HepG2 (cell line): Measurements from ENCODE around the gene DPH1. TPM values are rescaled to one million over a fixed set of nuclear protein-coding genes. Genes with fewer than 3 reads are reported as not detected.

ENCODE experiments used
- ATF3 ChIP-seq: sonication (generic); formaldehyde crosslinking; IDR thresholded peaks from 2 replicates; pipeline ENCODE4 v1.4.0; 2020; ENCODE audit warnings: missing genetic modification reagents
- DR1 ChIP-seq: sonication (generic); formaldehyde crosslinking; IDR thresholded peaks from 2 replicates; pipeline ENCODE4 v1.8.0; 2021; ENCODE audit warnings: mild to moderate bottlenecking, missing genetic modification reagents, inconsistent platforms
- IRX3 ChIP-seq: sonication (generic); formaldehyde crosslinking; IDR thresholded peaks from 2 replicates; pipeline ENCODE4 v1.8.1; 2023; ENCODE audit warnings: mild to moderate bottlenecking, low read depth, missing genetic modification reagents, borderline replicate concordance
- KDM6A ChIP-seq: IDR thresholded peaks from 2 replicates; pipeline ENCODE4 v1.6.1; 2016; ENCODE audit warnings: low read depth
- MIER3 ChIP-seq: IDR thresholded peaks from 2 replicates; pipeline ENCODE4 v1.6.1; 2016; ENCODE audit warnings: missing compliant biosample characterization, borderline replicate concordance
- NFYC ChIP-seq: IDR thresholded peaks from 2 replicates; pipeline ENCODE4 v1.6.1; 2016; ENCODE audit warnings: missing genetic modification reagents, missing compliant biosample characterization
- PATZ1 ChIP-seq: sonication (generic); formaldehyde crosslinking; IDR thresholded peaks from 2 replicates; pipeline ENCODE4 v1.4.0; 2020; ENCODE audit warnings: missing genetic modification reagents
- POLR2AphosphoS2 ChIP-seq: IDR thresholded peaks from 2 replicates; pipeline ENCODE4 v1.6.1; 2011; ENCODE audit warnings: low read depth, low read length, improper control_type of control experiment
- REST ChIP-seq, 2 experiments: IDR thresholded peaks; 2 replicates each; pipeline ENCODE4 v1.6.1; 2011 to 2012; ENCODE audit warnings: low read length in 2 of 2, borderline replicate concordance in 1 of 2, low read depth in 1 of 2, mild to moderate bottlenecking in 1 of 2, moderate library complexity in 1 of 2
- TOE1 ChIP-seq: sonication (generic); formaldehyde crosslinking; IDR thresholded peaks from 2 replicates; pipeline ENCODE4 v1.4.0; 2020; ENCODE audit warnings: mild to moderate bottlenecking, missing genetic modification reagents
- ZBTB14 ChIP-seq: sonication (generic); formaldehyde crosslinking; IDR thresholded peaks from 2 replicates; pipeline ENCODE4 v1.4.0; 2020; ENCODE audit warnings: missing genetic modification reagents
- ZNF275 ChIP-seq: sonication (generic); formaldehyde crosslinking; IDR thresholded peaks from 2 replicates; pipeline ENCODE4 v1.8.0; 2022; ENCODE audit warnings: missing genetic modification reagents, mild to moderate bottlenecking, inconsistent platforms, borderline replicate concordance
- ZNF589 ChIP-seq: sonication (generic); formaldehyde crosslinking; conservative IDR thresholded peaks from 2 replicates; pipeline ENCODE4 v1.8.0; 2022; ENCODE audit warnings: mild to moderate bottlenecking, moderate library complexity, missing genetic modification reagents
- ZNF782 ChIP-seq: sonication (generic); formaldehyde crosslinking; IDR thresholded peaks from 2 replicates; pipeline ENCODE4 v1.4.0; 2020; ENCODE audit warnings: missing genetic modification reagents, mild to moderate bottlenecking, borderline replicate concordance
- ZNF878 ChIP-seq: sonication (generic); formaldehyde crosslinking; IDR thresholded peaks from 2 replicates; pipeline ENCODE4 v1.8.1; 2023; ENCODE audit warnings: mild to moderate bottlenecking, missing genetic modification reagents, moderate library complexity
- ZUFSP ChIP-seq: sonication (generic); formaldehyde crosslinking; IDR thresholded peaks from 2 replicates; pipeline ENCODE4 v1.9.0; 2021; ENCODE audit warnings: missing genetic modification reagents, mild to moderate bottlenecking, borderline replicate concordance
- polyA plus RNA-seq, 8 experiments: library from polyadenylated mRNA; depleted of rRNA in 3 of 8; stranded (reverse) in 7 of 8; unstranded in 1 of 8; fragments of >200 nt; fragmentation: Illumina TruSeq in 4 of 8; extraction: Trizol in 4 of 8; gene quantifications; 2 replicates each; pipeline versions ENCODE4 v1.2.1 to v1.2.3, GENCODE V29; 2011 to 2016; ENCODE audit warnings: low read depth in 4 of 8, missing spikeins in 1 of 8, mixed read lengths in 1 of 8; ENCODE audit not compliant: insufficient read depth in 1 of 8
- total RNA-seq, 5 experiments: library from RNA; depleted of rRNA; stranded (reverse); fragments of >200 nt; fragmentation: Illumina TruSeq; extraction: Trizol; gene quantifications; 2 replicates each; pipeline ENCODE4 v1.2.3, GENCODE V29; 2016; ENCODE audit warnings: low read depth in 1 of 5

DPH1 gene
- total and polyA plus RNA-seq, 2 of the 13 experiments (the other 11 are each of a cell fraction or from before 2014, with no cell fraction given), result 25.3 to 42.8 TPM

- TF ChIP-seq ZUFSP (CRISPR knock-in tag), result no peak
- TF ChIP-seq MIER3 (CRISPR knock-in tag), result peak; percentile 45; the same call in 1 of the 2 replicates
- TF ChIP-seq ZNF782 (CRISPR knock-in tag), result peak; percentile 68; the same call in 1 of the 2 replicates
- peak; percentile 74; the same call in 1 of the 2 replicates for TF ChIP-seq ZNF589 (CRISPR knock-in tag)
- 0 out of 2 replicates have a peak, but pooled peaks have one; percentile 11 for TF ChIP-seq NFYC (CRISPR knock-in tag)
- no peak for TF ChIP-seq ZNF878 (CRISPR knock-in tag)
- peak in 1 of 2 experiments; percentile 59; a peak in 1 of 4 replicates for TF ChIP-seq REST (IDR thresholded peaks at IDR 0.05; ENCODE audit: borderline replicate concordance in 1 of 2, low read depth in 1 of 2, low read length in 2 of 2)
- TF ChIP-seq TOE1 (CRISPR knock-in tag), result 0 out of 2 replicates have a peak, but pooled peaks have one; percentile 67
- 0 out of 2 replicates have a peak, but pooled peaks have one; percentile 21 for TF ChIP-seq KDM6A (CRISPR knock-in tag)
- TF ChIP-seq ZNF275 (CRISPR knock-in tag), result peak; percentile 84; the same call in 1 of the 2 replicates
- 0 out of 2 replicates have a peak, but pooled peaks have one; percentile 52 for TF ChIP-seq DR1 (CRISPR knock-in tag)
- TF ChIP-seq ATF3 (CRISPR knock-in tag), result 0 out of 2 replicates have a peak, but pooled peaks have one; percentile 43
- peak; percentile 41; the same call in 1 of the 2 replicates for TF ChIP-seq IRX3 (CRISPR knock-in tag)
- TF ChIP-seq ZBTB14 (CRISPR knock-in tag), result no peak
- TF ChIP-seq POLR2AphosphoS2, result peak; percentile 99
- TF ChIP-seq PATZ1 (CRISPR knock-in tag), result peak; percentile 86
Observed at GRCh38 chr17:2029911-2030778, at the start of gene DPH1 (continued).
